H1 (cell line): ENCODE results near the gene ZNF81. TPM values are rescaled to one million over a fixed set of nuclear protein-coding genes. Genes with fewer than 3 reads are reported as not detected.

Source experiments
- BRCA1 ChIP-seq: IDR thresholded peaks from 2 replicates; pipeline ENCODE4 v1.6.1; 2012; ENCODE audit warnings: low read depth, low read length, improper control_type of control experiment
- CEBPB ChIP-seq: IDR thresholded peaks from 2 replicates; pipeline ENCODE4 v1.6.1; 2012; ENCODE audit warnings: low read depth, low read length
- GABPA ChIP-seq: IDR thresholded peaks from 2 replicates; pipeline ENCODE4 v1.6.1; 2011; ENCODE audit warnings: mild to moderate bottlenecking, low read length, moderate library complexity, borderline replicate concordance; ENCODE audit not compliant: insufficient read depth
- TBP ChIP-seq: IDR thresholded peaks from 2 replicates; pipeline ENCODE4 v1.6.1; 2011; ENCODE audit warnings: low read depth, low read length, improper control_type of control experiment
- polyA plus RNA-seq, 7 experiments: library from polyadenylated mRNA; depleted of rRNA in 3 of 7; stranded (reverse) in 5 of 7; unstranded in 2 of 7; fragments of >200 nt in 5 of 7; fragments of 200-250 nt in 2 of 7; gene quantifications; 1 replicate in 5 of 7; 2 replicates in 1 of 7; 4 replicates in 1 of 7; pipeline versions ENCODE4 v1.2.1 to v1.2.3, GENCODE V29; 2011 to 2013; ENCODE audit warnings: missing spikeins in 2 of 7, mixed read lengths in 2 of 7
- total RNA-seq: library from RNA; stranded (reverse); fragmentation: NEBNext Ultra II Directional; extraction: Animal tissue kit (Norgen Biotek cat#: 25700); gene quantifications from 2 replicates; pipeline ENCODE4 v1.2.1, GENCODE V29; 2021

Gene ZNF81
- total and polyA plus RNA-seq, 2 of the 8 experiments (the other 6 are each of a cell fraction or from before 2014, with no cell fraction given): 3.4 to 10.0 TPM

- no peak for TF ChIP-seq TBP
- no peak for TF ChIP-seq BRCA1
- no peak for TF ChIP-seq GABPA
- no peak for TF ChIP-seq CEBPB
These were observed 17.8 kb downstream of the ZNF81 start (continued) for GRCh38 chrX:47854474-47854873.
